Eye (tissue), 1 donor: Measurements from ENCODE around the gene RAD9A.
"Not testable (repeated sequence)": the region's sequence is repeated elsewhere in the genome, so short reads cannot be mapped to it uniquely, and the experiment has no call there.

ENCODE experiments used
- DNase-seq: peaks from one replicate; pipeline ENCODE4 v3.0.0-alpha.2; 2015

RAD9A gene

GRCh38 chr11:67410984-67411784, 19.4 kb downstream of the RAD9A start:
- no peak for DNase-seq

GRCh38 chr11:67411785-67412152, 20.0 kb downstream of the RAD9A start:
- no peak for DNase-seq

- no peak for DNase-seq
Measured at GRCh38 chr11:67412495-67413179, 20.9 kb downstream of the RAD9A start.

- DNase-seq: no peak
Measured at GRCh38 chr11:67413266-67413849, 21.6 kb downstream of the RAD9A start.

GRCh38 chr11:67415501-67416304, 23.9 kb downstream of the RAD9A start, which contains the start of gene CARNS1:
TSS of gene CARNS1 (plus strand) at chr11:67415678. CDS start at chr11:67416200, 522 bp downstream.
- DNase-seq: no peak

- no peak for DNase-seq
Measured at GRCh38 chr11:67416416-67417335, 24.9 kb downstream of the RAD9A start.

GRCh38 chr11:67417425-67417824, 25.6 kb downstream of the RAD9A start:
- no peak for DNase-seq

GRCh38 chr11:67418476-67419281, 26.9 kb downstream of the RAD9A start:
- DNase-seq: no peak

GRCh38 chr11:67419325-67420049, 27.7 kb downstream of the RAD9A start:
- DNase-seq: no peak

GRCh38 chr11:67420147-67420645, 28.4 kb downstream of the RAD9A start:
- DNase-seq: peak; percentile 65

GRCh38 chr11:67420646-67421429, 29.1 kb downstream of the RAD9A start:
- DNase-seq: peak; percentile 97

- DNase-seq: no peak
Measured at GRCh38 chr11:67421430-67422031, 29.7 kb downstream of the RAD9A start.

GRCh38 chr11:67422891-67423290, 31.1 kb downstream of the RAD9A start:
- DNase-seq: no peak

GRCh38 chr11:67423466-67423865, 31.7 kb downstream of the RAD9A start:
- no peak for DNase-seq

GRCh38 chr11:67423891-67424613, 32.3 kb downstream of the RAD9A start:
- DNase-seq: no peak

GRCh38 chr11:67427364-67427859, 35.6 kb downstream of the RAD9A start:
- not testable (repeated sequence) for DNase-seq

GRCh38 chr11:67428052-67429001, 36.5 kb downstream of the RAD9A start, which contains the start of gene RPS6KB2:
TSS of gene RPS6KB2 (plus strand) at chr11:67428494. CDS start at chr11:67428546, 52 bp downstream.
- peak; percentile 100 for DNase-seq
